HEK293 (cell line): ENCODE results near the gene METAP1D.
A peak's percentile ranks its signal among the peaks of the same experiment; 100 is the strongest.

Experiments used
- BCL11A ChIP-seq: fragments of 450-650 bp; formaldehyde crosslinking; IDR thresholded peaks from 2 replicates; pipeline ENCODE4 v1.5.1; 2016; ENCODE audit warnings: low read depth, missing biosample characterization, missing genetic modification characterization
- GLIS2 ChIP-seq: fragments of 450-650 bp; formaldehyde crosslinking; IDR thresholded peaks from 2 replicates; pipeline ENCODE4 v1.5.1; 2016; ENCODE audit warnings: missing biosample characterization, missing genetic modification characterization
- HOXC10 ChIP-seq: sonication (generic); formaldehyde crosslinking; IDR thresholded peaks from 2 replicates; pipeline ENCODE4 v1.8.1; 2023; ENCODE audit warnings: mild to moderate bottlenecking, missing genetic modification reagents
- KLF1 ChIP-seq: fragments of 450-650 bp; formaldehyde crosslinking; IDR thresholded peaks from 2 replicates; pipeline ENCODE4 v1.5.1; 2016; ENCODE audit warnings: missing biosample characterization, missing genetic modification characterization
- SETDB1 ChIP-seq: IDR thresholded peaks from one replicate; pipeline ENCODE4 v1.6.1; 2017; ENCODE audit warnings: mild to moderate bottlenecking, low read length, moderate library complexity, mixed read lengths; ENCODE audit not compliant: insufficient read length
- SP2 ChIP-seq: fragments of 450-650 bp; formaldehyde crosslinking; IDR thresholded peaks from 2 replicates; pipeline ENCODE4 v1.5.1; 2016; ENCODE audit warnings: missing biosample characterization, missing genetic modification characterization
- TSHZ1 ChIP-seq: fragments of 450-650 bp; formaldehyde crosslinking; IDR thresholded peaks from 2 replicates; pipeline ENCODE4 v1.5.1; 2016; ENCODE audit warnings: missing biosample characterization, missing genetic modification characterization, borderline replicate concordance
- ZBTB44 ChIP-seq: fragments of 450-650 bp; IDR thresholded peaks from 2 replicates; pipeline ENCODE4 v1.5.1; 2018; ENCODE audit warnings: missing biosample characterization, mild to moderate bottlenecking, missing genetic modification characterization
- ZBTB48 ChIP-seq: fragments of 450-650 bp; formaldehyde crosslinking; IDR thresholded peaks from 2 replicates; pipeline ENCODE4 v1.5.1; 2016; ENCODE audit warnings: missing biosample characterization, missing genetic modification characterization
- ZFP41 ChIP-seq: fragments of 450-650 bp; formaldehyde crosslinking; IDR thresholded peaks from 2 replicates; pipeline ENCODE4 v1.5.1; 2016; ENCODE audit warnings: missing biosample characterization, missing genetic modification characterization, borderline replicate concordance
- ZNF112 ChIP-seq: fragments of 450-650 bp; formaldehyde crosslinking; IDR thresholded peaks from 2 replicates; pipeline ENCODE4 v1.5.0; 2017; ENCODE audit warnings: missing biosample characterization, missing genetic modification characterization
- ZNF202 ChIP-seq: fragments of 450-650 bp; formaldehyde crosslinking; IDR thresholded peaks from 2 replicates; pipeline ENCODE4 v1.5.1; 2016; ENCODE audit warnings: missing biosample characterization, missing genetic modification characterization, borderline replicate concordance
- ZNF23 ChIP-seq: fragments of 450-650 bp; formaldehyde crosslinking; IDR thresholded peaks from 2 replicates; pipeline ENCODE4 v1.5.1; 2016; ENCODE audit warnings: missing biosample characterization, missing genetic modification characterization, borderline replicate concordance
- ZNF292 ChIP-seq: fragments of 450-650 bp; formaldehyde crosslinking; IDR thresholded peaks from 2 replicates; pipeline ENCODE4 v1.5.1; 2016; ENCODE audit warnings: low read depth, missing biosample characterization, missing genetic modification characterization, borderline replicate concordance
- ZNF416 ChIP-seq: fragments of 450-650 bp; formaldehyde crosslinking; IDR thresholded peaks from 2 replicates; pipeline ENCODE4 v1.5.1; 2016; ENCODE audit warnings: missing biosample characterization, missing genetic modification characterization
- ZNF518A ChIP-seq: fragments of 450-650 bp; formaldehyde crosslinking; conservative IDR thresholded peaks from 2 replicates; pipeline ENCODE4 v1.5.1; 2016; ENCODE audit warnings: low read depth, missing biosample characterization, missing genetic modification characterization
- ZNF626 ChIP-seq: fragments of 450-650 bp; sonication (Bioruptor Pico); formaldehyde crosslinking; IDR thresholded peaks from 2 replicates; pipeline ENCODE4 v1.5.1; 2018; ENCODE audit warnings: missing biosample characterization, missing genetic modification characterization, inconsistent platforms
- ZNF670 ChIP-seq: fragments of 450-650 bp; formaldehyde crosslinking; IDR thresholded peaks from 2 replicates; pipeline ENCODE4 v1.5.1; 2016; ENCODE audit warnings: missing biosample characterization, missing genetic modification characterization, low read depth
- ZNF677 ChIP-seq: fragments of 450-650 bp; IDR thresholded peaks from 2 replicates; pipeline ENCODE4 v1.5.0; 2018; ENCODE audit warnings: missing biosample characterization, mild to moderate bottlenecking, missing genetic modification characterization, moderate library complexity
- ZNF785 ChIP-seq: fragments of 450-650 bp; formaldehyde crosslinking; IDR thresholded peaks from 2 replicates; pipeline ENCODE4 v1.5.1; 2016; ENCODE audit warnings: missing biosample characterization, missing genetic modification characterization
- ZNF837 ChIP-seq: fragments of 450-650 bp; formaldehyde crosslinking; IDR thresholded peaks from 2 replicates; pipeline ENCODE4 v1.5.1; 2016; ENCODE audit warnings: missing biosample characterization, missing genetic modification characterization
- TF ChIP-seq, protein P1 (sequence below): fragments of 450-650 bp; formaldehyde crosslinking; IDR thresholded peaks from 2 replicates; pipeline ENCODE4 v1.5.1; 2016; ENCODE audit warnings: missing biosample characterization, missing genetic modification characterization
- TF ChIP-seq, protein P2 (sequence below): fragments of 450-650 bp; formaldehyde crosslinking; IDR thresholded peaks from 2 replicates; pipeline ENCODE4 v1.5.1; 2017; ENCODE audit warnings: missing biosample characterization, mild to moderate bottlenecking, missing genetic modification characterization, moderate library complexity

The METAP1D gene

DNA sequence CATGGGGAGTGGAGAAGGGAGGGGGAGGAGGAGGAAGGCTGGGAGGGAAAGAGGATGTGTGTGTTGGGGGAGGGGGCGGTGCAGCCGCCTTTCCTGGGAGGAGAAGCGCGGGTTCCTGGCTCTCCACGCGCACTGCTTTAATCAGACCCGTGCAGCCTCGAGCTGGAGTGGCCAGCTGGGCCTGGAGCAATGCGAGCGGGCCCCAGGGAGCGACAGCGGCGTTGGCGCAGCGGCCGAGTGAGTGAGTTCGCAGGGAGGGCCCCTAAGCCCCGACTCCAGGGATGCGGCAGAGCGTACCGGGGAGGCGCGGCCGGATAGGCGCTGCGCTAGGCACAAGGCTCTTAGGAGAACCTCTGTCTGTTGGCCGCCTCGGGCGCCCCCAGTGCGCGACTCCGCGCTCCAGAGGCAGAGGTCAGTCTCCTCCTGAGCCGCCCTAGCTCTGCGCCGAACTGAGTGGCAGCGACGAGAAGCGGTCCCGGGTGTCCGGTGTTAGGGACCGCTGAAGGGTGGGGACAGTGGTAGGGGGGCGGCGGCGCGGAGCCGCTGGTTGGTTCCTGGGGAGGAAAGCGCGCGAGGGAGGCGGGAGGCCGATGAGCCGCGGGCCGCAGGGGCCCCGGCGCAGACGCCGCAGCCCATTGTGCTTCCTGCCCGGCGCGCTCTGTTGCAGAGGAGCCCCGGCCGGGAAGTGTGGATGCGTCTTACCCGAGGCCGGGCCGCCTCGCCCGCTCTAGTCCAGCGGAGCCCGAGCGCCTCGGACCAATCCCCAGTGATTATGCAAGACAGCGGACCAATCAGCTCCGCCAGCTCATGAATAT lies 85.1 kb downstream of the METAP1D start (continued):
- TF ChIP-seq ZNF518A (tag by site-specific recombination) (no peak), GLIS2 (tag by site-specific recombination) (peak; percentile 70; the same call in 1 of the 2 replicates), ZNF202 (tag by site-specific recombination) (no peak), ZNF292 (no peak), ZNF626 (tag by site-specific recombination) (no peak), ZNF837 (no peak), ZNF416 (no peak), TSHZ1 (tag by site-specific recombination) (no peak), ZBTB48 (tag by site-specific recombination) (peak; percentile 98), ZNF785 (no peak), BCL11A (tag by site-specific recombination) (no peak), KLF1 (tag by site-specific recombination) (no peak; the same call in none of the 2 replicates), ZFP41 (tag by site-specific recombination) (no peak), ZBTB44 (tag by site-specific recombination) (no peak), HOXC10 (CRISPR knock-in tag) (no peak), ZNF670 (tag by site-specific recombination) (no peak), ZNF677 (tag by site-specific recombination) (no peak), SP2 (peak; percentile 68), ZNF23 (no peak), ZNF112 (no peak), SETDB1 (no peak)
- TF ChIP-seq, protein P1, sequence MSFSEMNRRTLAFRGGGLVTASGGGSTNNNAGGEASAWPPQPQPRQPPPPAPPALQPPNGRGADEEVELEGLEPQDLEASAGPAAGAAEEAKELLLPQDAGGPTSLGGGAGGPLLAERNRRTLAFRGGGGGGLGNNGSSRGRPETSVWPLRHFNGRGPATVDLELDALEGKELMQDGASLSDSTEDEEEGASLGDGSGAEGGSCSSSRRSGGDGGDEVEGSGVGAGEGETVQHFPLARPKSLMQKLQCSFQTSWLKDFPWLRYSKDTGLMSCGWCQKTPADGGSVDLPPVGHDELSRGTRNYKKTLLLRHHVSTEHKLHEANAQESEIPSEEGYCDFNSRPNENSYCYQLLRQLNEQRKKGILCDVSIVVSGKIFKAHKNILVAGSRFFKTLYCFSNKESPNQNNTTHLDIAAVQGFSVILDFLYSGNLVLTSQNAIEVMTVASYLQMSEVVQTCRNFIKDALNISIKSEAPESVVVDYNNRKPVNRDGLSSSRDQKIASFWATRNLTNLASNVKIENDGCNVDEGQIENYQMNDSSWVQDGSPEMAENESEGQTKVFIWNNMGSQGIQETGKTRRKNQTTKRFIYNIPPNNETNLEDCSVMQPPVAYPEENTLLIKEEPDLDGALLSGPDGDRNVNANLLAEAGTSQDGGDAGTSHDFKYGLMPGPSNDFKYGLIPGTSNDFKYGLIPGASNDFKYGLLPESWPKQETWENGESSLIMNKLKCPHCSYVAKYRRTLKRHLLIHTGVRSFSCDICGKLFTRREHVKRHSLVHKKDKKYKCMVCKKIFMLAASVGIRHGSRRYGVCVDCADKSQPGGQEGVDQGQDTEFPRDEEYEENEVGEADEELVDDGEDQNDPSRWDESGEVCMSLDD (tag by site-specific recombination): 0 out of 2 replicates have a peak, but pooled peaks have one; percentile 25
- TF ChIP-seq, protein P2, sequence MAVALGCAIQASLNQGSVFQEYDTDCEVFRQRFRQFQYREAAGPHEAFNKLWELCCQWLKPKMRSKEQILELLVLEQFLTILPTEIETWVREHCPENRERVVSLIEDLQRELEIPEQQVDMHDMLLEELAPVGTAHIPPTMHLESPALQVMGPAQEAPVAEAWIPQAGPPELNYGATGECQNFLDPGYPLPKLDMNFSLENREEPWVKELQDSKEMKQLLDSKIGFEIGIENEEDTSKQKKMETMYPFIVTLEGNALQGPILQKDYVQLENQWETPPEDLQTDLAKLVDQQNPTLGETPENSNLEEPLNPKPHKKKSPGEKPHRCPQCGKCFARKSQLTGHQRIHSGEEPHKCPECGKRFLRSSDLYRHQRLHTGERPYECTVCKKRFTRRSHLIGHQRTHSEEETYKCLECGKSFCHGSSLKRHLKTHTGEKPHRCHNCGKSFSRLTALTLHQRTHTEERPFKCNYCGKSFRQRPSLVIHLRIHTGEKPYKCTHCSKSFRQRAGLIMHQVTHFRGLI (tag by site-specific recombination): no peak; the same call in 1 of the 2 replicates
